ENCODE data around the gene KIF18B. TPM values are rescaled to one million over a fixed set of nuclear protein-coding genes. Genes with fewer than 3 reads are reported as not detected.

The KIF18B gene
- polyA plus RNA-seq (2013, experiment 1 of 2; ENCODE audit: insufficient read length), result 9.6 TPM
- 8.1 TPM for polyA plus RNA-seq (2013, experiment 2 of 2; ENCODE audit: insufficient read length)

DNA sequence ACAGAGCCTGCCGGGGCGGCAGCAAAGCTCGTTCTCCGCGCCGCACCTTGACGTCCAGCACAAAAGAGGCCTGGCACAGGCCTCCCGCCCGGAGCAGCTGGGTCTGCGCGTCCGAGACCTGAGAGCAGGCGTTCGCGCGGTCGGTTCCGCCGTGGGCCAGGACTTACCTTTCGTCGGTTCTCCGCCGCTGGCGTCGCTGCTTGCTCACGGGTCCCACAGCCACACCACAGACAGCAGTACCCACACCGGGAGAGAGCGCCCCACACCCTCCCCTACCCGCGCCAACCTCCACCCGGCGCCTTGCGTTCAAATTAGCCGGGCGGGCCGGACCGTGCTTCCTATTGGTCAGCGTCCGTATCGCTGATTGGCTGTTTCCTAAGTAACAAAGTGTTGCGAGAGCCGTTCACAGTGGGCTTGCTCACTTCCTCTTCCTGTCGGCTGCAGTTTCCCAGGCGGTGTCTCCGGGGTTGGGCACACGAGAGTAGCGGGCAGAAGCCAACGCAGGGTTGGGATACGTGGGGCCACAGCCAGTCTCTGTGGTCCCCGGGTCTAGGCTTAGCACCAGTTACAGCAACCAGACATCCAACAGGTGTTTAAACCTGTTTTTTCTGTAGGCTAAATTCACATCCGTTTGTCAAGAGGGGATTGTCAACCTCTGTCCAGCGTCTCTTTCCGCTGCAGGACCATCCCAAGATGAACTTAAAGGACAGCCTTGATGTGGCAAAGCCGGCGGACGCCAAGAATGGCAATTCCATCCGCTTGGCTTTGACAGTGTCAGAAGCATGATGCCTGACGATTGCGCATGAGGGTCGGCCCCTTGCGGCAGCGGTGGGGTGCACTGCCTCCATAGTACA lies at the start of gene KIF18B:
Gene KIF18B (minus strand): TSS at position 313 of the 854 bp plus-strand sequence. CDS start 11,429 bp downstream, outside the sequence.
- peak; percentile 95 for DNase-seq

DNA sequence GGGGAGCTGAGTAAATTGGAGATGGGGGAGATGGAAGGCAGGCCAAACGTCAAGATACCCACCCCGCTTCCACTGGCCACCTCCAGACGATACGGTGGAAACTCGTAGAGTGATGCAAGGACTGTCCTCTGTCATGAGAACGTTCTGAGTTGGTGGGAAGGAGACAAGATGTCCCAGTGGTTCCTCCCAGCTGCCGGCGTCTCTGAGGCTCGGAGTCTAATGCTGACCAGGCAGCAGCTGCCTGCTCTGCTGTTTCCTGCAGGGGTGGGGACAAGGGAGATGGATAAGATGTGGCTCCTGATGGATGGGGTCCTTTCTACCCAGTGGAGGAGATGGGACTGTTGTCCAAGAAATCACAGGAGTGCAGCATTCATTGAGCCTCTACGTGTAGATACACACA lies 48.7 kb upstream of the KIF18B start:
- no peak for DNase-seq

DNA sequence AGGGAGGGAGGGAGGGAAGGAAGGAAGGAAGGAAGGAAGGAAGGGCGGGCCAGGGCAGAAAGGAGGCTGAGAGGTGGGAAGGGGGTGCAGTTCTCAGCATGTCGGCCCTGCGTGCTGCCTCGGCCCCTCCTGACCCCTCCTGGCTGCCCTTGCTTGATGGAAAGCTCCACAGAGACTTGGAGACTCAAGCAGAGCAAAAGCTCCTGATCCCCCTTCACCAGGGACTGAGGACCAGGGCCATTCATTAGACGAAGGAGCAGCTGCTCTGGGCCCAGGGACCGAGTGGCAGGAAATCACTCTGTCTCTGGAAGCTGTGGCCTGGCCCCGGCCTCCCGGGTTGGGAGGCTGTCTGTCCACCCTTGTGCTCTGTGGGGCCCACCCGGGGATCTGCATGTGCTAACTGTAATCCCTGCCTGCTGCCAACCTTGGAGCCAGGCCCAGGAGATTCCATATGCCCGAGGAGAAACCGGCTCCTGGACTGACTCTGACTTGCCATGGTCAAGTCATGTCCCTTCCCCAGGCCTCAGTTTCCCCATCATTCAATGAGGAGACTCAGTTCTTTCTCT lies 47.9 kb upstream of the KIF18B start:
- no peak for DNase-seq

DNA sequence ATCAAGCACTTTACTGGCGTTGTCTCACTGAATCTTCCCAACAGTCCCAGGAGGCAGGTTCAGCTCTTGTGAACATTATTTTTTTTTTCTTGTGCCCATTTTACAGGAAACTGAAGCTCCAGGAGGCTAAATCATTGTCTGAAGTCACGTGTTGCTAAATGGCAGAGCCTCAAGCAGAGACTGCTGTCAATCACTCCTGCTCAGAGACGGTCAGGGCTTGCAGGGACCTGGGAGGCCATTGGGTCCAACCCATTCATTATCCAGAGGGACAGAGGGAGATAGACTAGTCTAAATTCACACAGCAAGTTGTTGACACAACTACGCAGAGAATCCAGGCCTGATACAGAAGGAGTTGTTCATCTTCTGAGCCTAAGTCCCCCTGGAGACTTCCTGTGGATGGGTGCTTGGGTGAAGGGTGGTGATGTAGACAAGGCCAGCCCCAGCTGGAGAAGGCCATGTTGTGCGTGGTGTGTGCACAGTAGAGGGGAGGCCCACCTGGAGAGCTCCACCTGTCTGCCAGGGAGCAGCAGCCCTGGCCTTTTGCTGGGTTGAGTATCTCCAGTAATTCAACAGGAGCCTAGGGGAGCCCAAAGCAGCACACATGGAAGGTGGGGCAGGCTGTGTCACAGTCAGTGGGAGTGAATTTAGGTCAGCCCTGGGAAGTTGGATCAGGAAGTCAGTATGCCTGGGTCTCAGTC lies 44.8 kb upstream of the KIF18B start:
- DNase-seq, result no peak

DNA sequence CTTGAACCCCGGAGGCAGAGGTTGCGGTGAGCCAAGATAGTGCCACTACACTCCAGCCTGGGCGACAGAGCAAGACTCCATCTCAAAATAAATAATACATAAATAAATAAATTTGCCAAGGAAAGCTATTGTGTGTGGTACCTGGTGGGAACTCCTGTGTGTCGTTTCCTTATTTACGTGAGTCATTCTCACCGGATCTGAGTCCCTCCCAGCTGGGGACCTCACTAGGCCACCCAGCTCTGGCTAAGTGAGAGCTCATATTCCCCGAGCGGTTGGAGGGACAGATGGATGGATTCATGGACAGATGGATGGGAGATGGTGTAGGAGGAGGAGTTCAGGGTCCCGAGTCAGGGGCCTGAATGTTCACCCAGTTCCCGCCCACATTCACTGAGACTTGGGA lies 43.4 kb upstream of the KIF18B start:
- DNase-seq, result no peak

DNA sequence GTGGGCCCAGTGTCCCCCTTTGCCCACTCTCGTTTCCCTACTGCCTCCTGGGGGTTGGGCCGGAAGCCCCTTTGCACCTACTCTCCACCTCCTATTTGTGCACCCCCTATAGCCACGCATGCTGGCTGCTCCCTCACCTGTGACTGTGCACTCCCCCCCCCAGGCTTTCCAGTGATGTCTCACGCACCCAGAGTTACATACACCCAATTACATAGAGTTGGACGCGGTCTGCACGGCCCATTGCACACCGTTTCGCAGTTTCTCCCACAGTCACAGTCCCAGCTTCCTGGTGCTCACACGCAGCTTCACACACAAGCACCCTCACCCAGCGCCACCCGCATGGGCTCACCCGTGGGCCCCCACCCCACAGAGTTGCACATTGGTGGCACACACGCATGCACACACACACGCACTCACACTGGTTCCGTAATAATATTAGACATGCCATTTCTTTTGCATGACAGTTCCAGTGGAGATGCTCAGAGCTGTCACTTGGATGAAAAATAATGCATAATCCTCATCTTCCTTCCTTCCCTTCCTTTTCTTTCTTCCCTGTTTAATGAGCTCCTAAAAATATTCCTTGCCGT lies 42.1 kb upstream of the KIF18B start:
- DNase-seq, result no peak

DNA sequence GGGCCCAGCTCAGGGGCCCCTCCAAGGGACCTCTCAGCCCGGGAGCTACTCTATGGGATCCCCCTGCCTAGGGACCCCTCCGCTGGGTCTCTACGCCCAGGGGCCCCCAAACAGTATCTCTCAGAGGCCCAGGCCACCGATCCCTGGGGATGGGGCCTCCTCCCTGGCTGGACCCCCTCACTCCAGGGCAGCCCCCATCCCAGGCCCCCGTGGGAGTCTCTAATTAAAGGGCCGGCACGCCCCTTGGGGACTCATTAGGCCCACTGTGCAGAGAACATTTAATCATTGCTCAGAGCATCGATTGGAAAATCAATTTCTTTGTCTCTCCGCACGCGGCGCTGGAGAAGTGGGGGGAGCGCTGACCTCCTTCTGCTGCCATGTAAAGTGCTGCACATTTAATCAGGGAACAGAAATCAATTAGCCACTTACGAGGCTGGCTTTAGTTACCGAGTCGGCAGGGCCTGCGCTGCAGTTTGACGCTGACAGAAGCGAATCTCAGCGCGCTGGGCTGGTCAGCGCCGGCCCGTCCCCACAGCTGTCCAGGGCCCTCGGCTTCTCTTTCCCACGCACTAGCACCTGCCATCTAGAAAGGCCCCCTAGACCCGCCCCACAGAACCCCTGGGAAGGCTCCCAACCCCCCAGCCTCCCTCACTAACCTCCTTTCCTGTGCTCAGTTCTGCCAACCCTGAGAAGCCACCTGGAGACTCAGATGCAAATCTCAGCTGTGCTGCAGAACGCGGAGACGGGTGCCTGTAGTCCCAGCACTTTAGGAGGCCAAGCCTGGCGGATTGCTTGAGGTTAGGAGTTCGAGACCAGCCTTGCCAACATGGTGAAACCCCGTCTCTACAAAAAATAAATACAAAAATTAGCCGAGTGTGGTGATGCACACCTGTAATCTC lies 40.7 kb upstream of the KIF18B start:
- no peak for DNase-seq

DNA sequence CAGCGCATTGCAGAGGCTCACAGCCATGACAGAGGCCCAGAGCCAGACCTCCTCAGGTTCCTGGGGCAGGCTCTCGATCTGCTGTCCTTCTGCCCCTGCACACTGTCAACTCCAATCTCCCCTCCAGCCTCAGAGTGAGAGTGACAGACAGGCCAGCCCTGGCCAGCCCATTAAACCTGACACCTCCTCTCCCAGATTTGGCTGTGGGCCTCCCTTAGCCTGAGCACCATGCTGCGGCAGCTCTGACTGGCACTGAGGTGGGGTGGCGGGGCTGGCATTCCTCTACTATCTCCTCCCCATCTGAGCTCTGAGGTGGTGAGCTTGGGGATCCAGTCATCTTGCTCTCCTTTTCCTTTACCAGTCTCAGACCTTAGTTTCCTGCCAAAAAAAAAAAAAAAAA lies 36.0 kb upstream of the KIF18B start:
- DNase-seq, result no peak

DNA sequence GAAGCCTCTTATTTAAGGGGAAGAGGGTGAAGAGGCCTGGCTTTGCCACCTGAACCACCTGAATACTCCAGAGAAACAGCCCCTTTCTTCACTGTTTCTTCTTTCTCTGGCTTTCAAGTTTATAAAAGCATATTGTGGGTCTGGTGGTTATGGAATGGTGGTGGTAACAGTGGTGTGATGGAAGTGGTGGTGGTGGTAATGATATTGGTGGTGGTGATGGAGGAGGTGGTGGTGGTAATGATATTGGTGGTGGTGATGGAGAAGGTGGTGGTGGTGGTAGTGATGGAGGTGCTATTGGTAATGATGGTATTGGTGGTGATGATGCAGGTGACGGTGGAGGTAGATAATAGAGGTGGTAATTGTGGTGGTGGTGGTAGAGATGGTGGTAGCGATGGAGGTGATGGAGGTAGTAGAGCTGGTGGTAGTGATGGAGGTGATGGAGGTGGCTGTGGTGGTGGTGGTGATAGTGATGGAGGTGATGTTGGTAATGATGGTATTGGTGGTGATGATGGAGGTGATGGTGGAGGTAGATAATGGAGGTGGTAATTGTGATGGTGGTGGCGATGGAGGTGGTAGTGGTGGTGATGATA lies 34.6 kb upstream of the KIF18B start:
- no peak for DNase-seq

DNA sequence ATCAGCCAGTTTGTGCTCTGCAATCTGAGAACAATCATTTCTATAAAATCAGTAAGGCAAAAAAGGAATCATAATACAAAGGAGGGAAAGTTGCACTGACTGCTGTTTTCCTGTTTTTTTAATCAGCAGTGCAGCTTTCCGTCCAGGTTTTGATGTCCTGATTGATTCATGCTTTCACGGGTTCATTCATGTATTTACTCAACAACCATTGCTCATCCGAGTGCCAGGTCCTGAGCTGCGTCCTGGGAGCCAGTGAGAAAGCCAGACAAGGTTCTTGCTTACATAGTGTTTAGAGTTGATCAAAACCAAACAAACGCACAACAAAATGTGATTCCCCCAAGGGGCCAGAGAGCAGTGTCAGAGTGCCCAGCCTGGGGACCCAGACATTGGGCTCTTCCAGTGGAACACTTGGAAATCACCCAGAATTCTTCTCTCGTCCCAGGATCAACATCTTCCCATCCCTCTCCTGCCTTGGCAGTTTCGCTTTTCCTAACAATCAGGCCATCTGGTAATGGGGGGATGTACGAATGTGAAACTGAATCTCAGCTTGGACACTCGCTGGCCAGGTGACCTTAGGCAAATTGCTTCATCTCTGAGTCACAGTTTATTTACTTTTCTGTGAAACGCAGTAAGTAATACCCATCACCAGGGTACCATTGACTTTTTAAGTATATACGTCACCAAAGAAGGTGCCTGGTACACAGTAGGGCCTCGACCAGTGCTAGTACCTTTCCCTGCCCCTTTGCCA lies 33.8 kb upstream of the KIF18B start:
- no peak for DNase-seq

DNA sequence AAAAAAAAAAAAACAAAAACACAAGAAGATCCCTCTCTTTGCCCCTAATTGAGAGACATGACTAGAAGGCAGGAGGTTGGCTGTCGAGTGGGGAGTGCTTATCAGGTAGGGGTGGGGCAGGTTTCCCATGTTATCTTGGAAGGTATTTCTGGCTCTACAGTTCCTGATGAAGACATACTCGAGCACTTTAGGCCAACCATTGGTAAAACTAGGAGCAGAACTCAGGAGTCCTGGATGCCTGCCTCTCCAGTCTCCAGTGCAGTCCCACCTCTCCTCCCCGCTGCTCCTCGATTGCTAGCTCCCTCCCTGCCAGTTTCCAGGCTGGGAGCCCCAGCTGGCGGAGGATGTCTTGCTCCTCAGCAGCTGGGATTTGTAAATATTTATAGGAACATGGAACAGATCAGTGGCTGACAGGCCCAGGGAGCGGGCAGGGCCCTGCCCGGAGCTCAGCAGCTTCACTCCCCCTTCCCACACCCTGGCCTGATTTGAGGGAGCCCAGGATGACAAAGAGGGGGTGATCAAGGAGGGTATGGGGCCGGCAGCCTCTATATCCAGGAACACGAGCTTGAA lies 31.9 kb upstream of the KIF18B start:
- no peak for DNase-seq

DNA sequence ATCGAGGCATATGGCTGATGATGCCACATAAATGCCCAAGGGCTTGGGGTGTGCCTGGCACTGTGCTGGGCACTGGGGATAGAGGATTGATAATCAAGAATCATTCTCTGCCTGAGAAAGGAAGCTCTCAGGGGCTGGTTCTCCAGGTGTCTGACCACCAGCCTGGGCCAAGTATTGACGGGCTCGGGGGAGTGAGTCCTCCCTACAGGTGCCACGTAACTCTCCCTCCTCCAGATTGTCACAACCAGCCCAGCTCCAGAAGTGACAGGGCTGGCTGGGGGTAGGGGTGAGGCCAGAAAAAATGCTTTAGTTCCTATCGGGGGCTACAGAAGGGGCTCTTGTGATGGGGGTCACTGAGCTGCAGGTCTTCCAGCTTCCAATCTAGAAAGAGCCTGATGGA lies 31.2 kb upstream of the KIF18B start:
- no peak for DNase-seq

DNA sequence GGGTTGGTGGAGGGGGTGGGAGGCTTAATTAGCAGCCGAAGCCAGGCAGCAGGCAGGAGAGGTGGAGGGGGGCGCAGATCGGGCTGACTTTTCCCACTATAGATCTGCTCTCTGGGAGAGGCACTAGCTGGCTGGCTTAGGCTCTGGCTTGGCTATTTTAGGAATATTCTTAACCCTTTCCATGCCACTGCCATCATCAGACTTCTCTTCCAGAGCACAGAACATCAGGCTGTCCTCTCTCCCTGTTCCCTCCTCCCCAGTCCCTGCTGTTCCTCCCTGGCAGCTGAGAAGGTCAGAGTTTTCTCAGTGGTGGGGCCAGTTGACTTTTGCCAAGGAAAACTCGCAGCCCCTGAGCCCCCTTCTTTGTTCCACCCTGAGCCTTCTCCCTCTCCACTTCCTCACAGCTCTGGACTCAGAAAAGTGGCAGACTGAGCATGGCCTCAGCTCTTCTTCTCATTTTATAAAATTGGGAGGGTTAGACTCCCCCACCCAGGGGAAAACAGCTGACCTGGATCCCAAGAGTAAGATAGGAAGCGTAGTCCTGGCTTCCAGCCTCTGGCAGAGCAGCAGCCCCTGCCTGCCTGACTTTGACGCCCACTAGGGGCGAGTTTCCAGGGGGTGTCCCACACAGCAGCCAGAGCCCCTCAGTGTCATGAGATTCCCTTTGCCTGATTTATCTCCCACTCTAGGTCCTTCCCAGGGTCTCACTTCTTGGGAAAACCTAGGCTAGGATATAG lies 30.4 kb upstream of the KIF18B start:
- DNase-seq, result no peak

DNA sequence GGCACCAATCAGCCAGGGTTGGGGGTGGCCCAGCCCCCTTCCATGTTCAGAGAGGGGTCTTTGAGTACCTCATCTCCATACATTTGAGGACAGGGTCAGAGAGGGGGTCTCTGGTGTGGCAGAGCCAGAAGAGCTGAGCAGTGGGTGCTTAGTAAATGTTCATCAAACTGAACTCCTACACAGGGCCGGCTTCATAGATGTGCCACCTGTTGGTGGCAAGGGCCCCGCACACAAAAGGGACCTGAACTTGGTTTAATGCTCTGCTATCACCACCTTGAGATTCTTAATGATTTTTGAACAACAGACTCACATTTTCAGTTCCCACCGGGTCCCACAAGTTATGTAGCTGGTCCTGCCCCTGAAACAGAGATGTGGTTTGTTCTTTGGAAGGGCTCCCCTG lies 29.5 kb upstream of the KIF18B start:
- DNase-seq, result no peak

DNA sequence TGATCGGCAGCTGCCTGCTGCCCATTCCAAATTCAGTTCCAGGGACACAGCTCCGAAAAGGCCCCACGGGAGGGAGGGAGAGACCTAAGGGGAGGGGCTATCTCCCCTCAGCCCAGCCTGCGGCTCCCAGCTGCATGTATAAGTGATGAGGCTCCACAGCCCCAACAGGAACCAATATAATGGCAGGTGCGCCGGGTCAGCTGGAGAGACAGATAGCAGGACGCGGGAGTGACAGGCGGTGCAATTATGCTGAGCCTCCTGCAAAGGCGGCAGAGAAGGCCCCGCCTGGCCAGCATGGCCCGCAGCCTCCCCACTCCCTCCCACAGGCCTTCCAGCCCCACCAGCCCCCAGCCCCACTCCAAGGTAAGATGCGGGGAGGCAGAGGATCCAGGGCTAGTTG lies 28.6 kb upstream of the KIF18B start:
- DNase-seq, result no peak

DNA sequence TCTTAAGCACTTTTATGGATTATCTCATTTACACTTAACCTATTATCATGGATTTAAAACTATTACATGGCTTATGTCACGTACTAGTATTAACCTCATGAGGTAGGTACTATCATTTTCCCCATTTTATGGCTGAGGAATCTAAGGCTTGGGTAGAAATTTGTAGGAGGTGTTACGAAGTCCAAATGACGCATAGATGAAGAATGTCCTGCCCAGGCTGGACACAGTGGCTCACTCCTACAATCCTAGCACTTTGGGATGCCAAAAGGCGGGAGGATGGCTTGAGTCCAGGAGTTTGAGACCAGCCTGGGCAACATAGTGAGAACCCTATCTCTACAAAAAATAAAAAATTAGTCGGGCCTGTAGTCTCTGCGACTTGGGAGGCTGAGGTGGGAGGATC lies 25.4 kb upstream of the KIF18B start:
- peak; percentile 58 for DNase-seq

DNA sequence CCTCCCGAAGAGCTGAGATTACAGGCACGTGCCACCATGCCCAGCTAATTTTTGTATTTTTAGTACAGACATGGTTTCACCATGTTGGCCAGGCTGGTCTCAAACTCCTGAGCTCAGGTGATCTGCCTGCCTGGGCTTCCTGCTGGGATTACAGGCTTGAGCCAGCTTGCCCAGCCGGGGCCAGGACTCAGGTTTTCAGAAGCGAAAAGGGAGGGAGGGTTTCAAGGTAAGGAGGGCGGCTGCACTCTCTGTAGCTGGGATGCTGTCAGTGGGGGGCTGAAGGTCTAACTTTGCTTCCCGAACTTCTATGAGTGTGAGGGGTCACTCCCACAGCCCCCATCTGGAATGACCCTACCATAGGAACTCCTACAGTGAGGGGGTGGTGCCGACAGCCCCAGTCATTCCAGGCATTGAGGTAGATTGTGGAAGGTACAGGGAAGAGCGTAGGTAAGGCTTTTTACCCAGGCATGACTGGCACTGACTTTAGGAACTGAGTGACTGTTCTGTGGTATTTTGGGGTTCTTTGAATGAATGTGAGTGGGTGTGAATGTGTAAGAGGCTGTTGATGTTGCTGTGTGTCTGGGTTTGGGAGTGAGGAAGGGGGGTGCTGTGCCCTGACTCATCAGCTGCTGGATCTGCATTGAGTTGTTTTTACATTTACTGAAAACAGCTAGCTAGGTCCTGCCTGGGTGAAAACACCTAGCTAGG lies 24.4 kb upstream of the KIF18B start:
- DNase-seq, result no peak

DNA sequence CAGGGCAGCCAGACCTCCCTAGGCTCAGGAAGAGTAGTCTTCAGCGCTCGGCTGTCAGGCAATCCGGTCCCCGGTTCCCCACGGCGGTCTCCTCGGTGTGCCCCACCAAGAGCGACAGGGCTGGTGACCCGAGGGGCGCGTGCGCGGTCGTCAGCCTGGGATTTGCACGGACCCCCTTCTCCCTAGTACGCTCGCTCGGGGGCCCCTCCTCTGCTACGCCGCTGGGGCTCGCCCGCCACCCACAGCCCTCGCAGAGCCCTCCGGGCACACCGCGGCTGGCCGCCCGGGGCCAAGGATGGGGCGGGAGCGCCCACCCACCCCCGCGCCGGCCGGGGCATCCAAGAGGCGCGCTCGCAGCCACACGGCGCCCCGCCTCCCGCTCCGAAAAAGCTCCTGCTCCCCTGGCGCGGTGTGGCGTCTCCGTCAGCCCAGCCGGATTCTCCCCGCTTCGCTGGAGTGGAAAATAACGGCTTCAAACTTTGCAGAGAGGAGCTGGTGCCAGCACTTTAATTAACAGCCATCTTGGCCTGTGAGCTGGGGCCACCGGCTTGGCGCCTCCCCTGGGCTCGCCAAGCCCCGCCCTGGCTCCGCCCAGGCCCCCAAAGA lies 22.7 kb upstream of the KIF18B start:
- DNase-seq, result no peak
